Measurements from ENCODE around the gene NANOS2. TPM values are rescaled to one million over a fixed set of nuclear protein-coding genes. Genes with fewer than 3 reads are reported as not detected.

NANOS2 gene
- total and polyA plus RNA-seq, 2 of the 13 experiments (the other 11 are each of a cell fraction or from before 2014, with no cell fraction given) = not detected

DNA sequence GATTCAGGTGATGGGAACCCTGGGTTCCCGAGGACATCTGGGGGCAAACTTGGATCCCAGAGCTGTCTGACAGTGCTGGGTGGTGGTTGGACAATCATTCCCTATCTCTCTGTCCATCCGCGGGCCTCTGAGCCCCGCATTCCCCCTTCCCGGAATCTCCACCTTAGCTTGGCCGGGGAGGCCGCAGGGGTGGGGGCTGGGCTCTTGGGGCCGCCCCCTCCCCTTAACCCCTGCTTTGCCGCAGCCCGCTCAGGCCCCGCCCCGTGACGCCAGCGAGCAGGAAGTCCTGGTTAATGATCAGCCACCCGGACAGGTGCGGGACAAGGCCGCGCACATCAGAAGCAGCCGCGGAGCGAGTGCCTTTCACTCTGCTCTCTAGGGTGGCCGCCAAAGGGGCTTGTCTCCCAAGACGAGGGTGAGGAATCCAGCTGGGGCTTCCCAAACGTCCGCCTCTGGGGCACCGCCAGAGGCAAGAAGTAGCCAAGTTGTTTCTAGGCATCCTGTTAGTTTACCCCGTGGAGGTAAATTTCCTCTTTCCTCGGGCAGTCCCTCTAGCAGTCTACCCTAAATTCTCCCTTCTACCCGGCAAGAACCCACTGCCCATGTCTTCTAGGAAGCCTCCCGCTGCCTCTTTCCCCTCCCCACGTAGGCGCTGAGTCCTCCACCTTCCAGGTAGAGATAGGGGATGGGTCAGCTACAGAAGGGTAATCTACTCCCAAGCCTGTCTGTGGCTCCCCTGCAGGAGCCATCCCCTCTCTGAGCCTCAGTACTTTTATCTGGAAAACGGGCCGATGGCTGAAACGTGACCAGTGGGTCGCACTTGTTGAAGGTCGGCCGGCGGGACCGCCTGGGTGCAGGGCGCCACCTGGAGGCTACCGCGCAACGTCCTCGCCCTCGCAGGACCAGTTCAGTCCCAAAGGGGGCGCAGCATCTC lies 31.7 kb downstream of the NANOS2 start (continued):
- TF ChIP-seq, protein P1, sequence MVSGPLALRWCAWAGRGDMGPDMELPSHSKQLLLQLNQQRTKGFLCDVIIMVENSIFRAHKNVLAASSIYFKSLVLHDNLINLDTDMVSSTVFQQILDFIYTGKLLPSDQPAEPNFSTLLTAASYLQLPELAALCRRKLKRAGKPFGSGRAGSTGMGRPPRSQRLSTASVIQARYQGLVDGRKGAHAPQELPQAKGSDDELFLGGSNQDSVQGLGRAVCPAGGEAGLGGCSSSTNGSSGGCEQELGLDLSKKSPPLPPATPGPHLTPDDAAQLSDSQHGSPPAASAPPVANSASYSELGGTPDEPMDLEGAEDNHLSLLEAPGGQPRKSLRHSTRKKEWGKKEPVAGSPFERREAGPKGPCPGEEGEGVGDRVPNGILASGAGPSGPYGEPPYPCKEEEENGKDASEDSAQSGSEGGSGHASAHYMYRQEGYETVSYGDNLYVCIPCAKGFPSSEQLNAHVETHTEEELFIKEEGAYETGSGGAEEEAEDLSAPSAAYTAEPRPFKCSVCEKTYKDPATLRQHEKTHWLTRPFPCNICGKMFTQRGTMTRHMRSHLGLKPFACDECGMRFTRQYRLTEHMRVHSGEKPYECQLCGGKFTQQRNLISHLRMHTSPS (CRISPR knock-in tag; IDR thresholded peaks at IDR 0.05; ENCODE audit: low read depth) = no peak
- TF ChIP-seq ZNF572 (CRISPR knock-in tag; IDR thresholded peaks at IDR 0.05) (no peak), MIER2 (CRISPR knock-in tag; IDR thresholded peaks at IDR 0.05) (no peak; the same call in 1 of the 2 replicates), RELA (CRISPR knock-in tag; IDR thresholded peaks at IDR 0.05) (0 out of 2 replicates have a peak, but pooled peaks have one; percentile 77), EHMT2 (IDR thresholded peaks at IDR 0.05; ENCODE audit: borderline replicate concordance, low read depth, low read length) (no peak), TBX3 (IDR thresholded peaks at IDR 0.05; ENCODE audit: borderline replicate concordance) (peak; percentile 47; the same call in 1 of the 2 replicates), TP53 (CRISPR knock-in tag; conservative IDR thresholded peaks at IDR 0.05) (no peak), ZNF562 (CRISPR knock-in tag; IDR thresholded peaks at IDR 0.05; ENCODE audit: borderline replicate concordance) (no peak), MLLT10 (CRISPR knock-in tag; IDR thresholded peaks at IDR 0.05) (no peak), FOXA3 (CRISPR knock-in tag; IDR thresholded peaks at IDR 0.05) (peak; percentile 82), ZNF598 (CRISPR knock-in tag; IDR thresholded peaks at IDR 0.05; ENCODE audit: borderline replicate concordance) (peak; percentile 86)
- TF ChIP-seq, protein P2, sequence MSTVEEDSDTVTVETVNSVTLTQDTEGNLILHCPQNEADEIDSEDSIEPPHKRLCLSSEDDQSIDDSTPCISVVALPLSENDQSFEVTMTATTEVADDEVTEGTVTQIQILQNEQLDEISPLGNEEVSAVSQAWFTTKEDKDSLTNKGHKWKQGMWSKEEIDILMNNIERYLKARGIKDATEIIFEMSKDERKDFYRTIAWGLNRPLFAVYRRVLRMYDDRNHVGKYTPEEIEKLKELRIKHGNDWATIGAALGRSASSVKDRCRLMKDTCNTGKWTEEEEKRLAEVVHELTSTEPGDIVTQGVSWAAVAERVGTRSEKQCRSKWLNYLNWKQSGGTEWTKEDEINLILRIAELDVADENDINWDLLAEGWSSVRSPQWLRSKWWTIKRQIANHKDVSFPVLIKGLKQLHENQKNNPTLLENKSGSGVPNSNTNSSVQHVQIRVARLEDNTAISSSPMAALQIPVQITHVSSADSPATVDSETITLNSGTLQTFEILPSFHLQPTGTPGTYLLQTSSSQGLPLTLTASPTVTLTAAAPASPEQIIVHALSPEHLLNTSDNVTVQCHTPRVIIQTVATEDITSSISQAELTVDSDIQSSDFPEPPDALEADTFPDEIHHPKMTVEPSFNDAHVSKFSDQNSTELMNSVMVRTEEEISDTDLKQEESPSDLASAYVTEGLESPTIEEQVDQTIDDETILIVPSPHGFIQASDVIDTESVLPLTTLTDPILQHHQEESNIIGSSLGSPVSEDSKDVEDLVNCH (CRISPR knock-in tag; IDR thresholded peaks at IDR 0.05) = peak; percentile 21; the same call in 1 of the 2 replicates
- TF ChIP-seq, protein P3, sequence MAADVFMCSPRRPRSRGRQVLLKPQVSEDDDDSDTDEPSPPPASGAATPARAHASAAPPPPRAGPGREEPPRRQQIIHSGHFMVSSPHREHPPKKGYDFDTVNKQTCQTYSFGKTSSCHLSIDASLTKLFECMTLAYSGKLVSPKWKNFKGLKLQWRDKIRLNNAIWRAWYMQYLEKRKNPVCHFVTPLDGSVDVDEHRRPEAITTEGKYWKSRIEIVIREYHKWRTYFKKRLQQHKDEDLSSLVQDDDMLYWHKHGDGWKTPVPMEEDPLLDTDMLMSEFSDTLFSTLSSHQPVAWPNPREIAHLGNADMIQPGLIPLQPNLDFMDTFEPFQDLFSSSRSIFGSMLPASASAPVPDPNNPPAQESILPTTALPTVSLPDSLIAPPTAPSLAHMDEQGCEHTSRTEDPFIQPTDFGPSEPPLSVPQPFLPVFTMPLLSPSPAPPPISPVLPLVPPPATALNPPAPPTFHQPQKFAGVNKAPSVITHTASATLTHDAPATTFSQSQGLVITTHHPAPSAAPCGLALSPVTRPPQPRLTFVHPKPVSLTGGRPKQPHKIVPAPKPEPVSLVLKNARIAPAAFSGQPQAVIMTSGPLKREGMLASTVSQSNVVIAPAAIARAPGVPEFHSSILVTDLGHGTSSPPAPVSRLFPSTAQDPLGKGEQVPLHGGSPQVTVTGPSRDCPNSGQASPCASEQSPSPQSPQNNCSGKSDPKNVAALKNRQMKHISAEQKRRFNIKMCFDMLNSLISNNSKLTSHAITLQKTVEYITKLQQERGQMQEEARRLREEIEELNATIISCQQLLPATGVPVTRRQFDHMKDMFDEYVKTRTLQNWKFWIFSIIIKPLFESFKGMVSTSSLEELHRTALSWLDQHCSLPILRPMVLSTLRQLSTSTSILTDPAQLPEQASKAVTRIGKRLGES (CRISPR knock-in tag; IDR thresholded peaks at IDR 0.05; ENCODE audit: borderline replicate concordance) = 0 out of 2 replicates have a peak, but pooled peaks have one; percentile 18
- TF ChIP-seq, protein P4, sequence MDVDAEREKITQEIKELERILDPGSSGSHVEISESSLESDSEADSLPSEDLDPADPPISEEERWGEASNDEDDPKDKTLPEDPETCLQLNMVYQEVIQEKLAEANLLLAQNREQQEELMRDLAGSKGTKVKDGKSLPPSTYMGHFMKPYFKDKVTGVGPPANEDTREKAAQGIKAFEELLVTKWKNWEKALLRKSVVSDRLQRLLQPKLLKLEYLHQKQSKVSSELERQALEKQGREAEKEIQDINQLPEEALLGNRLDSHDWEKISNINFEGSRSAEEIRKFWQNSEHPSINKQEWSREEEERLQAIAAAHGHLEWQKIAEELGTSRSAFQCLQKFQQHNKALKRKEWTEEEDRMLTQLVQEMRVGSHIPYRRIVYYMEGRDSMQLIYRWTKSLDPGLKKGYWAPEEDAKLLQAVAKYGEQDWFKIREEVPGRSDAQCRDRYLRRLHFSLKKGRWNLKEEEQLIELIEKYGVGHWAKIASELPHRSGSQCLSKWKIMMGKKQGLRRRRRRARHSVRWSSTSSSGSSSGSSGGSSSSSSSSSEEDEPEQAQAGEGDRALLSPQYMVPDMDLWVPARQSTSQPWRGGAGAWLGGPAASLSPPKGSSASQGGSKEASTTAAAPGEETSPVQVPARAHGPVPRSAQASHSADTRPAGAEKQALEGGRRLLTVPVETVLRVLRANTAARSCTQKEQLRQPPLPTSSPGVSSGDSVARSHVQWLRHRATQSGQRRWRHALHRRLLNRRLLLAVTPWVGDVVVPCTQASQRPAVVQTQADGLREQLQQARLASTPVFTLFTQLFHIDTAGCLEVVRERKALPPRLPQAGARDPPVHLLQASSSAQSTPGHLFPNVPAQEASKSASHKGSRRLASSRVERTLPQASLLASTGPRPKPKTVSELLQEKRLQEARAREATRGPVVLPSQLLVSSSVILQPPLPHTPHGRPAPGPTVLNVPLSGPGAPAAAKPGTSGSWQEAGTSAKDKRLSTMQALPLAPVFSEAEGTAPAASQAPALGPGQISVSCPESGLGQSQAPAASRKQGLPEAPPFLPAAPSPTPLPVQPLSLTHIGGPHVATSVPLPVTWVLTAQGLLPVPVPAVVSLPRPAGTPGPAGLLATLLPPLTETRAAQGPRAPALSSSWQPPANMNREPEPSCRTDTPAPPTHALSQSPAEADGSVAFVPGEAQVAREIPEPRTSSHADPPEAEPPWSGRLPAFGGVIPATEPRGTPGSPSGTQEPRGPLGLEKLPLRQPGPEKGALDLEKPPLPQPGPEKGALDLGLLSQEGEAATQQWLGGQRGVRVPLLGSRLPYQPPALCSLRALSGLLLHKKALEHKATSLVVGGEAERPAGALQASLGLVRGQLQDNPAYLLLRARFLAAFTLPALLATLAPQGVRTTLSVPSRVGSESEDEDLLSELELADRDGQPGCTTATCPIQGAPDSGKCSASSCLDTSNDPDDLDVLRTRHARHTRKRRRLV (CRISPR knock-in tag; IDR thresholded peaks at IDR 0.05) = no peak

All from HepG2 (cell line).